Stimulated activated CD4-positive, alpha-beta T cell treated with anti-CD3 and anti-CD28 coated beads, Interleukin-4, amount 100 ng/mL, for 48 hours (primary cell): ENCODE data around the gene CAMK2G.

Experiments
- DNase-seq, 2 donors: peaks; one replicate each; pipeline ENCODE4 v3.0.0-alpha.2; 2020; ENCODE audit warnings: low read depth in 2 of 2

Gene CAMK2G

DNA sequence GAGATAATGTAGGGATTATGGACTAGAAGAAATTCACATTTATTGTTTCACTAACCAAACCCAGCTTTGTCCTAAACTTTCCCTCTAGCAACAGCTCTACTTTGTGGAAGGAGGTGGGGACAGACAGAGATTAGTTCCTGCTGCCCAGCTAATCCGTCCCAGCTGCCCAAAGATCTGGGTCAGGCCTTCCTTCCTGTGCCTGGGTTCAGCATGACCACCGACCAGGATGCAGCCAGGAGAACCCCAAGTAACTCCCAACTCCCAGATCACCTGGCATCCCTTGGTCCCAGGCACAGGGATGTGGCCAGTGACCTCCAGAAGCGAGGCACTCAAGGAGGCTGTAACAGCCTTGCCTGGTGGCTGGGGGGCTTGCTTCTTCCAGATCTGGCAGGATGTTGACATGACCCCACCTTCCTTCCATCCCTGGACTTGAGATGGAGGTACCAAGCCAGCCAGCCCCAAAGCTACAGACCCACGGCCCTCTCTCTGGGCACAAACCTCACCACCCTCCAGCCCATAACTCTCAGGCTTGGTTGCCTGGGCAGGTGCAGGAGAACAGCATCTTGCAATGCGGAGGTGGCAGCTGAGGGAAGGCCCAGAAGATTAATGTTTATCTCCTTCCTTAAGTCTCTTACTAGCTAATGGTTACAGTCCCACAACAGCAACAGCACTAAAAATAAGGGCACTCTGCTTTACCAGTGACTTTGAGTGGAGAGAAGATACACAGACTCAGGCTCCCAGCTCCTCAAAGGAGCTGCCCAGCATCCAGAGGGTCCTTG, 11.1 kb downstream of the CAMK2G start:
- no peak for DNase-seq

DNA sequence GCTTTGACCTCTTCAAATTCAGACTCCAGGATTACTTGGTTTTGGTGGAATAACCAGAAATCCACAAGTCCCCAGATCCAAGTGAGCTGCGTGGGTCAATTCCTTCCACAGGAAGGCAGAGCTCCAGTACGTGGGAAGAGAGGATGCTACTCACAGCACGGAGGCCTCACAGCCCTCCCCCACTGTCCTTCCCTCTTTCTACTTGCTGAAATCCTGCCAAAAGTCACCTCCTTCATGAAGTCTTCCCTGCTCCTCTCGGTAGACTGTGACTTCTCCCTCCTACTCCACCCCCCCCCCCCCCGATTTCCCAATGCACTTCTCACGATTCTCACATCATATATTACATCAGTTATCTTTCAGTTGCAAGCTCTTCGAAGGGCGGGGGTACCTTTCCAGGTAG, 12.3 kb downstream of the CAMK2G start:
- no peak for DNase-seq

DNA sequence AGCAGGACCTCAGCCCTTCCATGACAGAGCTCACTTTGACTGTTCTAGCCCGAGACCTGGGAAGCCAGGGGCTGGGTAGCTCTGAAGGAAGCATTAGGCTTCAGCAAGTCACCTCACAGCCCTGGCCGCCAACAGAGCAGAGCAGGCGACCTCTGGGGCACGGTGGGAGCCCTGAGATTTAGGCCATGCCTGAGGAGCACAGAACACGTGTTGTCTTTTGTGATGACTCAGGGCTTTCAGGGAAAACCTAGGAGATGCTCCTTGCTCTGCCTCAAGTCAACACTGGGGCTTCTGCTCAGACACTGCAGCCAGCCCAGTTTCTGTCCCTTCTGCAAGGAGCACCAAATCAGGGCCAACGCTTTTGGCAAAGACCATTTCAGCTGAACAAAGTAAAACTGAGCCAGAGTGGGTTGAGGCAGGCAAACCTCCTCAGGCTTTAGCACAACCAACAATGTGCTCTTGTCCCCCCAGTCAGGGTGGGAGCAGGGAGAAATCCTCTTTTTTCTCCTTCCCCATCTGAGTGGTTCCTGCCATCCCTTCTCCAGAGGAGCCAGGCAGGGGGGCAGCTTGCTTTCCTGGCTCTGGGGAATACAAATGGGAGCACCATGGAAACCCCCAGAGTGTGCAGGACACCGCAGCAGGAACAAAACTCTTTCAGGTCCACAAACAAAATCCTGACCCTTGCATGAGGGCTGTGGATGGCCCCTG, 14.4 kb downstream of the CAMK2G start:
- DNase-seq, result no peak

GRCh38 chr10:73859428-73859783, 14.9 kb downstream of the CAMK2G start:
- peak in 1 of 2 donors; percentile 19 for DNase-seq

- DNase-seq, result no peak
Observed at GRCh38 chr10:73858750-73859427, 15.5 kb downstream of the CAMK2G start.

DNA sequence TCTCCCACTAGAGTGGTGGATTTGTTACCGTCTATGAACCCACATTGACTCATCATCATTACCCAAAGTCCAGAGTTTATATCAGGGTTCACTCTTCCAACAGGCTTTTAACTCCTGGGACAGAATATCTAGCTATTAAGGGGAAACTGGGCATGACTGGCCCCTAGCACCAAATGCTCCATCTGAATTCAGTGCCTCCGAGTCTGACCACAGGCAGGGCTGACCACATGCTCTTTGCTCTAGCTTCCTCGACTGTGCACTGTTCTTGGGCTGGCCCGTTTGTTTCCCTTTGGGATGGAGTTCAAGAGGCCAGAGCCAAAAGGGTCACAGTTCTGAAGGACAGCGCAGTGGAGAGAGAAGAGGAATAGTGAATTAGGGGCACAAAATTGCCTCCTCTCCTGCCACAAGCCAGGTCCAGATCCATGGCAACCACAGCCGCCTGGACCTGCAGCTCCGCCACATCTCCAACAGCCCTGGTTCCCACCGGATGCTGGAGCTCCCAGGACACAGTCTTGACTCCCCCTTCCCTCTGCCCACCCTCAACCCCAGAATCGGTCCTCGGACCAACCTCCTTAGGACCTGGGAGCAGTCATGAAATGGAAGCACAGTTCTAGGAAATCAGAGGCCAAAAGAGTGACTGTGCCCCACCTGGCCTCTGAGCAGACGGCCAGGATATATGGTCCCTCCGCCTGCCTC, 16.2 kb downstream of the CAMK2G start:
- DNase-seq, result no peak

- peak in 1 of 2 donors; percentile 26 for DNase-seq
Observed at GRCh38 chr10:73857446-73857845, 16.9 kb downstream of the CAMK2G start.

- no peak for DNase-seq
Observed at GRCh38 chr10:73856261-73856660, 18.1 kb downstream of the CAMK2G start.

- DNase-seq, result no peak
Observed at GRCh38 chr10:73855413-73855812, 18.9 kb downstream of the CAMK2G start.

GRCh38 chr10:73854310-73854709, 20.0 kb downstream of the CAMK2G start:
- DNase-seq, result no peak

GRCh38 chr10:73853196-73853595, 21.2 kb downstream of the CAMK2G start:
- DNase-seq, result no peak

DNA sequence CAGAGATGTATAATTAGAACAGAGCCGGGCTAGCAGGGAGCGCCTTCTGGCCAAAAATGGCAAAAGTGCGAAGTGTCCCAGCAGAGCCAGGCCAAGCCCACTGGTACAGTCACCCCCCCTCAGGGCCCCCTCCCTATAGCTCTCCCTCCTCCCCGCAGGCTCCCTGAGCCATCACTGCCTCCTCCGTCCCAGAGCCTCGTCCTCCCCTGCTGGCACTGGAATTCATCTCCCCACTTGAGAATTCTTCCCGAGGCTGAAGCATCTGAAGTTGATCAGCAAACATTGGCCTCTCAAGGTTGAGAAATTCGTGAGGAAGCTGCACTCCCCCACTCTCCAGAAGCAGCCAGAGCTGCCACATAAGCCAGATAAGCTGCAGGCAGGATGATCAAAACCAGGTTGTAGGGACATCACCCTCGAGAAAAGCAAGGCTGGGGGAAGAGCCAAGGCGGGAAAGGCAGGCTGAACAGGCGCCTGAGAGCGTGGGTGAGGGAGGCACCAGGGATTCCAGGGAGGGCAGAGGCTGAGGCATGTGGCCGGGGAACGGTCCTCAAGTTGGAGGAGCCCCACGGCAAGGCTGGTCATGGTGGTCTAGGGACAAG, 23.4 kb downstream of the CAMK2G start:
- DNase-seq, result no peak

GRCh38 chr10:73850211-73850610, 24.1 kb downstream of the CAMK2G start:
- DNase-seq, result no peak

GRCh38 chr10:73848821-73849489, 25.4 kb downstream of the CAMK2G start:
- peak; percentile 80 to 95 for DNase-seq

GRCh38 chr10:73847031-73847430, 27.3 kb downstream of the CAMK2G start:
- DNase-seq, result no peak

GRCh38 chr10:73843261-73843660, 31.1 kb downstream of the CAMK2G start:
- DNase-seq, result no peak

DNA sequence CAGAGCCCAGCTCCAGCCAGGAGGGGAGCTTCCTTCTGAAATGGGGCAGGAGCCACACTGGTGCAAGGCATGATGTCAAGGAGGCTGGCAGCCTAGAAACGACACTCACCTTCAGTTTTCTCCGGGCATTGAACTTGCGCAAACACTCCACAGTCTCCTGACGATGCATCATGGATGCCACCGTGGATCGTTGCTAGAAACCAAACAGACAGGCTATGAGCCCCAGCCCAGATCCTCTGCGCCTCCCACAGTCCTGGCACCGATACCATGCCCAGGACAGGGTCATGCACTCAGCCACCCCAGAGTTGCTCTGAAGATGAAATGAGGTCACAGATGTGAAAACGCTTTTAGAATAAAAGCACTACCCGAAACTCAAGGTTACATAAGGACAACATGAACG, 32.0 kb downstream of the CAMK2G start:
- no peak for DNase-seq

- DNase-seq, result no peak
Observed at GRCh38 chr10:73841526-73842285, 32.6 kb downstream of the CAMK2G start.

DNA sequence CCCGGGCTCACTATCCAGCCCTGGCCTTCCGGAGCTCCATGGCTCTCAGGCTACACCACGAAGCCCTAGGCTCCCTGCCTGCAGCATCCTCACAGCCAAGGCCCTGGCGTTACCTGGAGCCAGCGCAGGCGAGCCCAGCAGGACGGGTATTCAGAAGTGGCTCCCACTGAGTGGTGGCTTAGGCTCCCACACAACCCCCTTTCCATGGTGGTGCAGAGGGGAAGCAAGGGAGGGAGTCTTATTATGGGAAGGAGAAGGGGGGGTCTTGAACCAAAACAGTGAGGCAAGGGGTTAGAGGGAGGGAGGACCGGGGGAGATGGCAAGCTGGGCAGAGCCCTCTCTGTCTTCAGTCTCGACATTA, 33.3 kb downstream of the CAMK2G start:
- DNase-seq, result no peak

DNA sequence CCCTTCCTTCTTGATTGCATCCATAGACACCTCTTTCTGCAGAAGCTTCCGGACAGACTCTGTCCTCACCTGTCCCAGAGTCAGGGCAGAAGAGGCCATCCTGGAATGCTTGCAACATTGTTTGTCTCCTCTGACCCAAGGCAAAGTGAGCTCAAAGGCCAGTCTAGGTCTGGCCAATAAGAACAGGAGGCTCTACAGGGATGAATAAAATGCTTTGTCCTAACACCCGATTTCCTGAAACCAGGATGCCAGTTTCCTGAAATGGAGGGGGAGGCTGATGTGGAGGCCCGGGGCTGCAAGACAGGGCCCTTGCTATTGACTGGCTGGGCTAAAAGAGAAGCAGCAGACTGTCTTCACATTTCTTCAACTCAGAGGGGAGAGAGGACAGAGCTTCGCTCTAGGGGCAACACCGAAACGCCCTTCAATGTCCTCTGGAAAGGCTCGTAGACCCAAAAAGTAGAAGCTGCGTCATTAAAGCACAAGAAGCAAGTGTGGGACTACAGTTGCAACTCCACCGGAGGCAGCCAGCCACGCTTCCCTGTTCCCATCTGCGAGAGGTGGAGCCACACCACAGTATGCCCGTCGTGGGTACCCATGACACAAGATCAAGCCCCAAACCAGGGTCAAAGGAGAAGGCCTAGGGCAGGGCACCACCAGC, 33.8 kb downstream of the CAMK2G start:
- no peak for DNase-seq
